ENCODE measurements around the gene PRKAR2A. TPM values are rescaled to one million over a fixed set of nuclear protein-coding genes. Genes with fewer than 3 reads are reported as not detected.
A peak's percentile ranks its signal among the peaks of the same experiment; 100 is the strongest.

PRKAR2A gene
- total and polyA plus RNA-seq, 9 of the 15 experiments (the other 6 are each of a cell fraction or from before 2014, with no cell fraction given) = 15.9 to 84.5 (median 37.6) TPM

DNA sequence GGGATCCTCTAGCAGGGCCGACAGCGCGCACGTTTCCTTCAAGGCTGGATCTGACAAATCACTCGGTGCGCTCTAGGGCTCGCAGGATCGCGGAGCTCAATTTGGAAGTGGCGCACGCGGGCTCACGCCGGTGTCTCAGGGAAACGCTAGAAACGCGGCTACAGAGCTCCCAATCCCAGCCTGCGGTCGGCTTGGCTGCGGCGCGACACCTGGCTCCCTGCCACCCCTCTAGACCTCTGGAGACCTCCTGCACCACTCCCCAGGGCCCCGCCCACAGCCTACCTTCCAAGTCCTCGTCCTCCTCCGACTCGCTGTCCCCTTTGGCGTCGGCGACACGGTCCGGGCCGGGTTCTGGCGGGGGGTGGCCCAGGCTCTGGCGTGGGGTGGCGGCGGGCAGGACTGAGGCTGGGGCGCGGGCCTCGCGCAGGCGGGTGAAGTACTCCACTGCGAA is 596 bp downstream of the PRKAR2A start (continued):
- TF ChIP-seq, protein P1, sequence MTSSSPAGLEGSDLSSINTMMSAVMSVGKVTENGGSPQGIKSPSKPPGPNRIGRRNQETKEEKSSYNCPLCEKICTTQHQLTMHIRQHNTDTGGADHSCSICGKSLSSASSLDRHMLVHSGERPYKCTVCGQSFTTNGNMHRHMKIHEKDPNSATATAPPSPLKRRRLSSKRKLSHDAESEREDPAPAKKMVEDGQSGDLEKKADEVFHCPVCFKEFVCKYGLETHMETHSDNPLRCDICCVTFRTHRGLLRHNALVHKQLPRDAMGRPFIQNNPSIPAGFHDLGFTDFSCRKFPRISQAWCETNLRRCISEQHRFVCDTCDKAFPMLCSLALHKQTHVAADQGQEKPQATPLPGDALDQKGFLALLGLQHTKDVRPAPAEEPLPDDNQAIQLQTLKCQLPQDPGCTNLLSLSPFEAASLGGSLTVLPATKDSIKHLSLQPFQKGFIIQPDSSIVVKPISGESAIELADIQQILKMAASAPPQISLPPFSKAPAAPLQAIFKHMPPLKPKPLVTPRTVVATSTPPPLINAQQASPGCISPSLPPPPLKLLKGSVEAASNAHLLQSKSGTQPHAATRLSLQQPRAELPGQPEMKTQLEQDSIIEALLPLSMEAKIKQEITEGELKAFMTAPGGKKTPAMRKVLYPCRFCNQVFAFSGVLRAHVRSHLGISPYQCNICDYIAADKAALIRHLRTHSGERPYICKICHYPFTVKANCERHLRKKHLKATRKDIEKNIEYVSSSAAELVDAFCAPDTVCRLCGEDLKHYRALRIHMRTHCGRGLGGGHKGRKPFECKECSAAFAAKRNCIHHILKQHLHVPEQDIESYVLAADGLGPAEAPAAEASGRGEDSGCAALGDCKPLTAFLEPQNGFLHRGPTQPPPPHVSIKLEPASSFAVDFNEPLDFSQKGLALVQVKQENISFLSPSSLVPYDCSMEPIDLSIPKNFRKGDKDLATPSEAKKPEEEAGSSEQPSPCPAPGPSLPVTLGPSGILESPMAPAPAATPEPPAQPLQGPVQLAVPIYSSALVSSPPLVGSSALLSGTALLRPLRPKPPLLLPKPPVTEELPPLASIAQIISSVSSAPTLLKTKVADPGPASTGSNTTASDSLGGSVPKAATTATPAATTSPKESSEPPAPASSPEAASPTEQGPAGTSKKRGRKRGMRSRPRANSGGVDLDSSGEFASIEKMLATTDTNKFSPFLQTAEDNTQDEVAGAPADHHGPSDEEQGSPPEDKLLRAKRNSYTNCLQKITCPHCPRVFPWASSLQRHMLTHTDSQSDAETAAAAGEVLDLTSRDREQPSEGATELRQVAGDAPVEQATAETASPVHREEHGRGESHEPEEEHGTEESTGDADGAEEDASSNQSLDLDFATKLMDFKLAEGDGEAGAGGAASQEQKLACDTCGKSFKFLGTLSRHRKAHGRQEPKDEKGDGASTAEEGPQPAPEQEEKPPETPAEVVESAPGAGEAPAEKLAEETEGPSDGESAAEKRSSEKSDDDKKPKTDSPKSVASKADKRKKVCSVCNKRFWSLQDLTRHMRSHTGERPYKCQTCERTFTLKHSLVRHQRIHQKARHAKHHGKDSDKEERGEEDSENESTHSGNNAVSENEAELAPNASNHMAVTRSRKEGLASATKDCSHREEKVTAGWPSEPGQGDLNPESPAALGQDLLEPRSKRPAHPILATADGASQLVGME (CRISPR knock-in tag; IDR thresholded peaks at IDR 0.05) = no peak
- no peak for TF ChIP-seq TRIM28 (IDR thresholded peaks at IDR 0.05)
- TF ChIP-seq, protein P2, sequence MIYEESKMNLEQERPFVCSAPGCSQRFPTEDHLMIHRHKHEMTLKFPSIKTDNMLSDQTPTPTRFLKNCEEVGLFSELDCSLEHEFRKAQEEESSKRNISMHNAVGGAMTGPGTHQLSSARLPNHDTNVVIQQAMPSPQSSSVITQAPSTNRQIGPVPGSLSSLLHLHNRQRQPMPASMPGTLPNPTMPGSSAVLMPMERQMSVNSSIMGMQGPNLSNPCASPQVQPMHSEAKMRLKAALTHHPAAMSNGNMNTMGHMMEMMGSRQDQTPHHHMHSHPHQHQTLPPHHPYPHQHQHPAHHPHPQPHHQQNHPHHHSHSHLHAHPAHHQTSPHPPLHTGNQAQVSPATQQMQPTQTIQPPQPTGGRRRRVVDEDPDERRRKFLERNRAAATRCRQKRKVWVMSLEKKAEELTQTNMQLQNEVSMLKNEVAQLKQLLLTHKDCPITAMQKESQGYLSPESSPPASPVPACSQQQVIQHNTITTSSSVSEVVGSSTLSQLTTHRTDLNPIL (CRISPR knock-in tag; IDR thresholded peaks at IDR 0.05) = no peak
- 0 out of 4 replicates have a peak, but pooled peaks of 1 of the 2 experiments have one; percentile 43 for TF ChIP-seq HDAC1 (IDR thresholded peaks at IDR 0.05)
- TF ChIP-seq PHB2 (IDR thresholded peaks at IDR 0.05; ENCODE audit: low read depth) = no peak
- TF ChIP-seq, protein P3, sequence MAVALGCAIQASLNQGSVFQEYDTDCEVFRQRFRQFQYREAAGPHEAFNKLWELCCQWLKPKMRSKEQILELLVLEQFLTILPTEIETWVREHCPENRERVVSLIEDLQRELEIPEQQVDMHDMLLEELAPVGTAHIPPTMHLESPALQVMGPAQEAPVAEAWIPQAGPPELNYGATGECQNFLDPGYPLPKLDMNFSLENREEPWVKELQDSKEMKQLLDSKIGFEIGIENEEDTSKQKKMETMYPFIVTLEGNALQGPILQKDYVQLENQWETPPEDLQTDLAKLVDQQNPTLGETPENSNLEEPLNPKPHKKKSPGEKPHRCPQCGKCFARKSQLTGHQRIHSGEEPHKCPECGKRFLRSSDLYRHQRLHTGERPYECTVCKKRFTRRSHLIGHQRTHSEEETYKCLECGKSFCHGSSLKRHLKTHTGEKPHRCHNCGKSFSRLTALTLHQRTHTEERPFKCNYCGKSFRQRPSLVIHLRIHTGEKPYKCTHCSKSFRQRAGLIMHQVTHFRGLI (CRISPR knock-in tag; IDR thresholded peaks at IDR 0.05) = no peak
- TF ChIP-seq ZNF316 (IDR thresholded peaks at IDR 0.05) = no peak
- no peak for TF ChIP-seq SMAD4 (CRISPR knock-in tag; conservative IDR thresholded peaks at IDR 0.05)
- no peak for TF ChIP-seq CHCHD3 (CRISPR knock-in tag; IDR thresholded peaks at IDR 0.05)
- TF ChIP-seq, protein P4, sequence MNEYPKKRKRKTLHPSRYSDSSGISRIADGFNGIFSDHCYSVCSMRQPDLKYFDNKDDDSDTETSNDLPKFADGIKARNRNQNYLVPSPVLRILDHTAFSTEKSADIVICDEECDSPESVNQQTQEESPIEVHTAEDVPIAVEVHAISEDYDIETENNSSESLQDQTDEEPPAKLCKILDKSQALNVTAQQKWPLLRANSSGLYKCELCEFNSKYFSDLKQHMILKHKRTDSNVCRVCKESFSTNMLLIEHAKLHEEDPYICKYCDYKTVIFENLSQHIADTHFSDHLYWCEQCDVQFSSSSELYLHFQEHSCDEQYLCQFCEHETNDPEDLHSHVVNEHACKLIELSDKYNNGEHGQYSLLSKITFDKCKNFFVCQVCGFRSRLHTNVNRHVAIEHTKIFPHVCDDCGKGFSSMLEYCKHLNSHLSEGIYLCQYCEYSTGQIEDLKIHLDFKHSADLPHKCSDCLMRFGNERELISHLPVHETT (CRISPR knock-in tag; conservative IDR thresholded peaks at IDR 0.05 in 1 of 2, IDR thresholded peaks at IDR 0.05 in 1 of 2) = no peak
- TF ChIP-seq, protein P5, sequence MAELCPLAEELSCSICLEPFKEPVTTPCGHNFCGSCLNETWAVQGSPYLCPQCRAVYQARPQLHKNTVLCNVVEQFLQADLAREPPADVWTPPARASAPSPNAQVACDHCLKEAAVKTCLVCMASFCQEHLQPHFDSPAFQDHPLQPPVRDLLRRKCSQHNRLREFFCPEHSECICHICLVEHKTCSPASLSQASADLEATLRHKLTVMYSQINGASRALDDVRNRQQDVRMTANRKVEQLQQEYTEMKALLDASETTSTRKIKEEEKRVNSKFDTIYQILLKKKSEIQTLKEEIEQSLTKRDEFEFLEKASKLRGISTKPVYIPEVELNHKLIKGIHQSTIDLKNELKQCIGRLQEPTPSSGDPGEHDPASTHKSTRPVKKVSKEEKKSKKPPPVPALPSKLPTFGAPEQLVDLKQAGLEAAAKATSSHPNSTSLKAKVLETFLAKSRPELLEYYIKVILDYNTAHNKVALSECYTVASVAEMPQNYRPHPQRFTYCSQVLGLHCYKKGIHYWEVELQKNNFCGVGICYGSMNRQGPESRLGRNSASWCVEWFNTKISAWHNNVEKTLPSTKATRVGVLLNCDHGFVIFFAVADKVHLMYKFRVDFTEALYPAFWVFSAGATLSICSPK (IDR thresholded peaks at IDR 0.05; ENCODE audit: borderline replicate concordance) = no peak
- TF ChIP-seq KLF13 (tag; IDR thresholded peaks at IDR 0.05; ENCODE audit: borderline replicate concordance, low read depth) = no peak
- TF ChIP-seq ILF3 (IDR thresholded peaks at IDR 0.05; ENCODE audit: borderline replicate concordance) = no peak
- TF ChIP-seq, protein P6, sequence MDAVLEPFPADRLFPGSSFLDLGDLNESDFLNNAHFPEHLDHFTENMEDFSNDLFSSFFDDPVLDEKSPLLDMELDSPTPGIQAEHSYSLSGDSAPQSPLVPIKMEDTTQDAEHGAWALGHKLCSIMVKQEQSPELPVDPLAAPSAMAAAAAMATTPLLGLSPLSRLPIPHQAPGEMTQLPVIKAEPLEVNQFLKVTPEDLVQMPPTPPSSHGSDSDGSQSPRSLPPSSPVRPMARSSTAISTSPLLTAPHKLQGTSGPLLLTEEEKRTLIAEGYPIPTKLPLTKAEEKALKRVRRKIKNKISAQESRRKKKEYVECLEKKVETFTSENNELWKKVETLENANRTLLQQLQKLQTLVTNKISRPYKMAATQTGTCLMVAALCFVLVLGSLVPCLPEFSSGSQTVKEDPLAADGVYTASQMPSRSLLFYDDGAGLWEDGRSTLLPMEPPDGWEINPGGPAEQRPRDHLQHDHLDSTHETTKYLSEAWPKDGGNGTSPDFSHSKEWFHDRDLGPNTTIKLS (IDR thresholded peaks at IDR 0.05; ENCODE audit: borderline replicate concordance, low read depth) = no peak

All from K562 (cell line).